NT2/D1 (cell line): Measurements from ENCODE around the gene FERMT2.

ENCODE experiments used
- SUZ12 ChIP-seq: IDR thresholded peaks from 2 replicates; pipeline ENCODE4 v1.6.1; 2011; ENCODE audit not compliant: insufficient read length, insufficient read depth; ENCODE audit errors: extremely low read depth
- YY1 ChIP-seq: IDR thresholded peaks from 2 replicates; pipeline ENCODE4 v1.6.1; 2011; ENCODE audit not compliant: insufficient read length, insufficient read depth

GRCh38 chr14:52876806-52877205 is 74.0 kb downstream of the FERMT2 start:
- TF ChIP-seq YY1 (no peak), SUZ12 (no peak)
